Small intestine (tissue), 7 donors: ENCODE measurements around the gene SDS. TPM values are rescaled to one million over a fixed set of nuclear protein-coding genes. Genes with fewer than 3 reads are reported as not detected.

Experiments
- DNase-seq, 2 donors: peaks; one replicate each; pipeline versions ENCODE4 v3.0.0 to v3.0.0-alpha.2; 2013
- FAIRE-seq: peaks from 2 replicates; lab custom pipeline; 2012; peaks lifted over from hg19 to GRCh38; lab: Jason Lieb, UNC
- H3K27ac ChIP-seq, 3 donors: one replicate each; pipeline ENCODE4 v1.5.1; 2013; ENCODE audit warnings: low read length in 2 of 3, mild to moderate bottlenecking in 2 of 3, control low read depth in 1 of 3, inconsistent platforms in 1 of 3, low read depth in 1 of 3, moderate library complexity in 1 of 3
- H3K27me3 ChIP-seq, 3 donors: one replicate each; pipeline ENCODE4 v1.6.1; 2013; ENCODE audit warnings: low read length in 3 of 3, inconsistent platforms in 1 of 3; ENCODE audit not compliant: control insufficient read depth in 3 of 3, insufficient read depth in 3 of 3
- H3K36me3 ChIP-seq, 3 donors: one replicate each; pipeline ENCODE4 v1.6.1; 2013; ENCODE audit warnings: low read length in 3 of 3, inconsistent platforms in 1 of 3, low read depth in 1 of 3, mild to moderate bottlenecking in 1 of 3, moderate library complexity in 1 of 3; ENCODE audit not compliant: control insufficient read depth in 3 of 3, insufficient read depth in 2 of 3
- H3K4me1 ChIP-seq, 3 donors: one replicate each; pipeline ENCODE4 v1.6.1; 2013; ENCODE audit warnings: low read length in 2 of 3, inconsistent platforms in 1 of 3, low read depth in 1 of 3, mild to moderate bottlenecking in 1 of 3, moderate library complexity in 1 of 3; ENCODE audit not compliant: control insufficient read depth in 3 of 3, insufficient read depth in 2 of 3
- H3K4me3 ChIP-seq, 3 donors: one replicate each; pipeline ENCODE4 v1.5.1; 2013; ENCODE audit warnings: low read length in 3 of 3, control low read depth in 1 of 3, inconsistent platforms in 1 of 3, low read depth in 1 of 3, mild to moderate bottlenecking in 1 of 3, moderate library complexity in 1 of 3
- H3K9me3 ChIP-seq, 2 donors: one replicate each; pipeline ENCODE4 v1.6.1; 2013; ENCODE audit warnings: low read depth in 1 of 2, low read length in 1 of 2; ENCODE audit not compliant: control insufficient read depth in 2 of 2, insufficient read depth in 1 of 2
- WGBS, 3 donors: extraction: QIAGEN DNeasy Blood & Tissue Kit; methylation state at CpG; one replicate each; pipeline ENCODE4 v1.1.7; 2013; 5-methylcytosine and 5-hydroxymethylcytosine counted together
- polyA plus RNA-seq, 4 donors: library from polyadenylated mRNA; stranded (reverse) in 3 of 4; unstranded in 1 of 4; fragments of 200-250 nt in 3 of 4; fragments of 120-200 nt in 1 of 4; gene quantifications; one replicate each; pipeline versions ENCODE4 v1.2.1 to v1.2.3, GENCODE V29; 2013
- donor health status: healthy with polysubstance abuse.
- donor health status: control.
- donor health status: control.
- donor health status: Bipolar disorder and iron deficiency.
- donor health status: healthy.

The SDS gene
- polyA plus RNA-seq, 4 donors, result 0.46 to 3.8 (median 1.3) TPM; not detected in 1

- H3K27ac ChIP-seq, result no peak overlapping the region
- H3K4me3 ChIP-seq, result no peak overlapping the region
- peaks cover 0 to 2% (median 0%) of the 10 kb centered on the region in 3 donors for H3K36me3 ChIP-seq
- no peaks in the 10 kb centered on the region for H3K4me1 ChIP-seq
- FAIRE-seq (no peak), DNase-seq (no peak)
- peaks cover 0 to 1% of the 10 kb centered on the region in 2 donors for H3K9me3 ChIP-seq
- WGBS, 3 donors, result 85 to 88% (median 87%) methylated on average over 5 of the region's 5 CpGs
- H3K27me3 ChIP-seq, result peaks cover 0 to 4% (median 3%) of the 10 kb centered on the region in 3 donors
Observed at GRCh38 chr12:113435367-113435766, 31.7 kb upstream of the SDS start.

- no peak overlapping the region for H3K4me3 ChIP-seq
- H3K9me3 ChIP-seq, result peaks cover 0 to 4% of the 10 kb centered on the region in 2 donors
- no peak for FAIRE-seq
- peaks cover 0 to 3% (median 0%) of the 10 kb centered on the region in 3 donors for H3K27me3 ChIP-seq
- no peaks in the 10 kb centered on the region for H3K4me1 ChIP-seq
- no peak for DNase-seq
- no peak overlapping the region for H3K27ac ChIP-seq
- peaks cover 0 to 4% (median 0%) of the 10 kb centered on the region in 3 donors for H3K36me3 ChIP-seq
Observed at GRCh38 chr12:113432986-113433385, 29.3 kb upstream of the SDS start.

- peaks cover 0 to 4% of the 10 kb centered on the region in 2 donors for H3K9me3 ChIP-seq
- no peak overlapping the region for H3K4me3 ChIP-seq
- FAIRE-seq, result no peak
- no peaks in the 10 kb centered on the region for H3K4me1 ChIP-seq
- DNase-seq, result no peak
- H3K36me3 ChIP-seq, result peaks cover 0 to 4% (median 0%) of the 10 kb centered on the region in 3 donors
- H3K27ac ChIP-seq, result no peak overlapping the region
- WGBS, 3 donors, result 74 to 100% (median 88%) methylated on average over 1 of the region's 1 CpG
- H3K27me3 ChIP-seq, result peaks cover 0 to 3% (median 0%) of the 10 kb centered on the region in 3 donors
Observed at GRCh38 chr12:113428482-113428881, 24.8 kb upstream of the SDS start.

- Histone ChIP-seq H3K4me3 (no peak overlapping the region), H3K9me3 (peaks cover 0 to 4% of the 10 kb centered on the region in 2 donors), H3K27me3 (peaks cover 0 to 3% (median 0%) of the 10 kb centered on the region in 3 donors), H3K27ac (no peak overlapping the region), H3K36me3 (peaks cover 0 to 4% (median 0%) of the 10 kb centered on the region in 3 donors), H3K4me1 (peaks cover 0 to 2% (median 2%) of the 10 kb centered on the region in 3 donors)
- DNase-seq (no peak), FAIRE-seq (no peak)
- 72 to 79% (median 77%) methylated on average over 9 of the region's 9 CpGs for WGBS, 3 donors
Observed at GRCh38 chr12:113427882-113428281, 24.2 kb upstream of the SDS start.

- 43 to 70% (median 61%) methylated on average over 11 of the region's 11 CpGs for WGBS, 3 donors
- H3K27me3 ChIP-seq, result peaks cover 0 to 1% (median 0%) of the 10 kb centered on the region in 3 donors
- FAIRE-seq (no peak), DNase-seq (no peak)
- H3K4me1 ChIP-seq, result peaks cover 0 to 8% (median 2%) of the 10 kb centered on the region in 3 donors
- H3K4me3 ChIP-seq, result no peak overlapping the region
- peaks cover 0 to 4% of the 10 kb centered on the region in 2 donors for H3K9me3 ChIP-seq
- H3K36me3 ChIP-seq, result peaks cover 0 to 4% (median 0%) of the 10 kb centered on the region in 3 donors
- no peak overlapping the region for H3K27ac ChIP-seq
Observed at GRCh38 chr12:113425960-113426453, 22.3 kb upstream of the SDS start.

- WGBS, 3 donors, result 64 to 72% (median 67%) methylated on average over 20 of the region's 20 CpGs
Observed at GRCh38 chr12:113424915-113425823, 21.5 kb upstream of the SDS start.

GRCh38 chr12:113424456-113424855, 20.8 kb upstream of the SDS start:
- 85 to 92% (median 85%) methylated on average over 1 of the region's 1 CpG for WGBS, 3 donors
- H3K9me3 ChIP-seq, result no peaks in the 10 kb centered on the region
- no peak overlapping the region for H3K27ac ChIP-seq
- no peak for FAIRE-seq
- DNase-seq, result no peak
- no peaks in the 10 kb centered on the region for H3K27me3 ChIP-seq
- no peak overlapping the region for H3K4me3 ChIP-seq
- H3K36me3 ChIP-seq, result peaks cover 0 to 4% (median 0%) of the 10 kb centered on the region in 3 donors
- peaks cover 0 to 14% (median 2%) of the 10 kb centered on the region in 3 donors for H3K4me1 ChIP-seq

More at GRCh38 chr12:113424915-113425823, 21.5 kb upstream of the SDS start:
- peaks cover 0 to 14% (median 2%) of the 10 kb centered on the region in 3 donors for H3K4me1 ChIP-seq
- H3K9me3 ChIP-seq, result peaks cover 0 to 1% of the 10 kb centered on the region in 2 donors
- no peaks in the 10 kb centered on the region for H3K27me3 ChIP-seq
- peaks cover 0 to 4% (median 0%) of the 10 kb centered on the region in 3 donors for H3K36me3 ChIP-seq
- no peak overlapping the region for H3K4me3 ChIP-seq
- no peak overlapping the region for H3K27ac ChIP-seq
- DNase-seq (peak; percentile 48 to 63), FAIRE-seq (no peak)

- H3K4me3 ChIP-seq, result peak overlapping the region in 2 of 3 donors; percentile 57 to 64
- no peaks in the 10 kb centered on the region for H3K27me3 ChIP-seq
- H3K27ac ChIP-seq, result peak overlapping the region; percentile 38 to 84 (median 79)
- peak; percentile 9 to 33 for DNase-seq
- H3K9me3 ChIP-seq, result no peaks in the 10 kb centered on the region
- H3K4me1 ChIP-seq, result peaks cover 0 to 21% (median 2%) of the 10 kb centered on the region in 3 donors
- H3K36me3 ChIP-seq, result peaks cover 0 to 3% (median 0%) of the 10 kb centered on the region in 3 donors
- FAIRE-seq, result no peak
- WGBS, 3 donors, result 67 to 79% (median 68%) methylated on average over 6 of the region's 6 CpGs
Observed at GRCh38 chr12:113422886-113423669, 19.4 kb upstream of the SDS start.
